GM19025 (cell line): ENCODE results near the gene PPP1R13L.
"Not testable (repeated sequence)": the region's sequence is repeated elsewhere in the genome, so short reads cannot be mapped to it uniquely, and the experiment has no call there.

ENCODE experiments used
- ATAC-seq: cut with Tn5 transposase; IDR thresholded peaks from one replicate; pipeline ENCODE4 v1.9.1; 2021; ENCODE audit warnings: mild to moderate bottlenecking, low read depth, moderate library complexity; ENCODE audit not compliant: unreplicated experiment

PPP1R13L gene

GRCh38 chr19:45349126-45349415, 55.8 kb downstream of the PPP1R13L start:
- no peak for ATAC-seq

GRCh38 chr19:45348367-45349125, 56.3 kb downstream of the PPP1R13L start:
- no peak for ATAC-seq

- ATAC-seq = no peak
Measured at GRCh38 chr19:45347570-45348366, 57.1 kb downstream of the PPP1R13L start.

- no peak for ATAC-seq
Measured at GRCh38 chr19:45346449-45346848, 58.4 kb downstream of the PPP1R13L start.

GRCh38 chr19:45345506-45345860, 59.4 kb downstream of the PPP1R13L start:
- no peak for ATAC-seq

GRCh38 chr19:45344621-45345505, 60.0 kb downstream of the PPP1R13L start:
- no peak for ATAC-seq

- no peak for ATAC-seq
Measured at GRCh38 chr19:45342911-45343310, 62.0 kb downstream of the PPP1R13L start.

- no peak for ATAC-seq
Measured at GRCh38 chr19:45340899-45341453, 63.9 kb downstream of the PPP1R13L start.

- no peak for ATAC-seq
Measured at GRCh38 chr19:45340232-45340898, 64.5 kb downstream of the PPP1R13L start, which contains the start of gene KLC3. TSS of gene KLC3 (plus strand) at chr19:45340750. CDS start at chr19:45345542, 4,792 bp downstream.

- ATAC-seq = no peak
Measured at GRCh38 chr19:45339629-45340028, 65.2 kb downstream of the PPP1R13L start.

GRCh38 chr19:45336696-45337251, 68.1 kb downstream of the PPP1R13L start:
- no peak for ATAC-seq

GRCh38 chr19:45334881-45335280, 70.0 kb downstream of the PPP1R13L start:
- not testable (repeated sequence) for ATAC-seq

- ATAC-seq = no peak
Measured at GRCh38 chr19:45333609-45334303, 71.1 kb downstream of the PPP1R13L start.

GRCh38 chr19:45331411-45331810, 73.5 kb downstream of the PPP1R13L start:
- no peak for ATAC-seq
